Measurements from ENCODE around the gene LCE3A. TPM values are rescaled to one million over a fixed set of nuclear protein-coding genes. Genes with fewer than 3 reads are reported as not detected.
"Not testable (repeated sequence)": the region's sequence is repeated elsewhere in the genome, so short reads cannot be mapped to it uniquely, and the experiment has no call there.

LCE3A gene
- total RNA-seq, result not detected
- long read RNA-seq, result 0 reads

- DNase-seq, result no peak
- no peaks in the 10 kb centered on the region for H3K4me1 ChIP-seq
Observed at GRCh38 chr1:152622803-152623202, at the start of gene LCE3A. Gene LCE3A (minus strand): TSS chr1:152623103. CDS start chr1:152623103, 0 bp downstream.

GRCh38 chr1:152667648-152668047 lies 44.7 kb upstream of the LCE3A start:
- no peak for TF ChIP-seq CTCF (IDR thresholded peaks at IDR 0.05)
- no peaks in the 10 kb centered on the region for H3K4me1 ChIP-seq
- H3K4me3 ChIP-seq, result no peak overlapping the region
- H3K36me3 ChIP-seq, result no peaks in the 10 kb centered on the region
- no peak overlapping the region for H3K27ac ChIP-seq
- peaks cover 4% of the 10 kb centered on the region for H3K27me3 ChIP-seq
- H3K9me3 ChIP-seq, result no peaks in the 10 kb centered on the region
- ATAC-seq (no peak), DNase-seq (no peak)
- intact Hi-C loops (cut with DNase I), result no loop called here

More at GRCh38 chr1:152622803-152623202, at the start of gene LCE3A:
- Histone ChIP-seq H3K27me3 (no peaks in the 10 kb centered on the region), H3K9me3 (peaks cover 11% of the 10 kb centered on the region), H3K4me3 (no peak within 1 kb of the TSS), H3K36me3 (no peaks in the 10 kb centered on the region), H3K27ac (no peak within 1 kb of the TSS)
- intact Hi-C loops (cut with DNase I), result no loop called here
- ATAC-seq, result peak; percentile 28
- no peak for TF ChIP-seq CTCF (IDR thresholded peaks at IDR 0.05)

- H3K27ac ChIP-seq; H3K36me3 ChIP-seq; DNase-seq; ATAC-seq; H3K27me3 ChIP-seq; H3K9me3 ChIP-seq; H3K4me1 ChIP-seq; H3K4me3 ChIP-seq; intact Hi-C loops (cut with DNase I): not testable (repeated sequence)
Observed at GRCh38 chr1:152666171-152666570, 43.3 kb upstream of the LCE3A start.

GRCh38 chr1:152663098-152663497 lies 40.2 kb upstream of the LCE3A start, which contains the start of gene LCE2D:
Gene LCE2D (plus strand): TSS chr1:152663380. CDS start chr1:152664106, 726 bp downstream.
- TF ChIP-seq CTCF (IDR thresholded peaks at IDR 0.05), result no peak
- no peaks in the 10 kb centered on the region for H3K36me3 ChIP-seq
- no peak within 1 kb of the TSS for H3K27ac ChIP-seq
- H3K4me1 ChIP-seq, result no peaks in the 10 kb centered on the region
- peaks cover 4% of the 10 kb centered on the region for H3K27me3 ChIP-seq
- DNase-seq (no peak), ATAC-seq (no peak)
- H3K9me3 ChIP-seq, result no peaks in the 10 kb centered on the region
- intact Hi-C loops (cut with DNase I), result no loop called here
- H3K4me3 ChIP-seq, result no peak within 1 kb of the TSS

GRCh38 chr1:152658649-152659048 lies 35.7 kb upstream of the LCE3A start:
- H3K9me3 ChIP-seq, result no peaks in the 10 kb centered on the region
- intact Hi-C loops (cut with DNase I), result no loop called here
- H3K36me3 ChIP-seq, result no peaks in the 10 kb centered on the region
- peaks cover 4% of the 10 kb centered on the region for H3K27me3 ChIP-seq
- no peak for DNase-seq
- H3K4me3 ChIP-seq, result no peak overlapping the region
- H3K4me1 ChIP-seq, result no peaks in the 10 kb centered on the region
- H3K27ac ChIP-seq, result no peak overlapping the region
- ATAC-seq, result no peak
- TF ChIP-seq CTCF (IDR thresholded peaks at IDR 0.05), result no peak

- Histone ChIP-seq H3K4me1 (no peaks in the 10 kb centered on the region), H3K27me3 (peaks cover 4% of the 10 kb centered on the region), H3K36me3 (no peaks in the 10 kb centered on the region), H3K9me3 (no peaks in the 10 kb centered on the region), H3K4me3 (no peak overlapping the region), H3K27ac (no peak overlapping the region)
- ATAC-seq (no peak), DNase-seq (no peak)
- no peak for TF ChIP-seq CTCF (IDR thresholded peaks at IDR 0.05)
- intact Hi-C loops (cut with DNase I), result no loop called here
Observed at GRCh38 chr1:152657677-152658076, 34.8 kb upstream of the LCE3A start.

Measured in upper lobe of right lung (tissue), 1 donor.